Activated T-helper 1 cell treated with anti-CD3 and anti-CD28 coated beads, Interleukin-12 subunit alpha, Interleukin-12 subunit beta, Interleukin-2, Interleukin-4 antibody, amounts not matched to agents 30 ng/mL and 10 ng/mL and 1 ng/mL, durations not matched to agents 14 hours and 24 hours and 36 hours (primary cell): ENCODE data around the gene ZNF416. TPM values are rescaled to one million over a fixed set of nuclear protein-coding genes. Genes with fewer than 3 reads are reported as not detected.

Source experiments
- DNase-seq: peaks from one replicate; pipeline ENCODE4 v3.0.0; 2021; ENCODE audit warnings: low spot score
- H3K27ac Mint-ChIP-seq: one replicate; pipeline ENCODE4 v1.8.0; 2021; ENCODE audit warnings: mild to moderate bottlenecking, mixed read lengths
- H3K27me3 Mint-ChIP-seq: one replicate; pipeline ENCODE4 v1.8.0; 2022; ENCODE audit warnings: mild to moderate bottlenecking, moderate library complexity, mixed read lengths; ENCODE audit not compliant: insufficient read depth
- H3K36me3 Mint-ChIP-seq: one replicate; pipeline ENCODE4 v1.8.0; 2021; ENCODE audit warnings: low read depth, mixed read lengths
- H3K4me1 Mint-ChIP-seq: one replicate; pipeline ENCODE4 v1.8.0; 2021; ENCODE audit warnings: low read depth, mixed read lengths
- H3K4me3 Mint-ChIP-seq: one replicate; pipeline ENCODE4 v1.8.0; 2021; ENCODE audit warnings: mild to moderate bottlenecking, moderate library complexity, mixed read lengths
- H3K9me3 Mint-ChIP-seq: one replicate; pipeline ENCODE4 v1.8.0; 2021; ENCODE audit warnings: mixed read lengths
- intact Hi-C: fragments of 100-400 bp; cut with micrococcal nuclease; formaldehyde crosslinking; loops from one replicate; pipeline ENCODE4 v1.15.1; 2024
- total RNA-seq: library from RNA; stranded (reverse); gene quantifications from 2 replicates; pipeline ENCODE4 v1.2.3, GENCODE V29; 2022

Gene ZNF416
- total RNA-seq, 1 donor from 2014 or later = 3.2 TPM

DNA sequence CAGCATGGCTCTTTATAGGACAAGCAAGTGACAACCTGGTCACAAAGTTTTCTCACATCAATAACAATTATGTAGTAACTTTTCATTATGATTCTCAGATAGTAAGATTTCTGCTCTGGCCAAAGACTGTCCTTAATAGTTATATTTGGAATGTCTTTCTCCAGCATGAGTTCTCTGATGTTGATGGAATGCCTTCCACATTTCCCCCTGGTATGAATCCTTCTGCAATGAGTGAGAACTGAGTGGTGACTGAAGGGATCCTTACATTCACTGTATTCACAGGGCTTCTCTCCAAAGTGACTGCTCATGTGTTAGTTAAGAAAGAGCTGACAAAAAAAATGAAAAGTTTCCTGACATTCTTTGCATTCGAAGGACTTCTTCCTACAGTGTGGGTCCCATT, 32.2 kb downstream of the ZNF416 start:
- Mint-ChIP-seq H3K27ac (no peak overlapping the region), H3K4me1 (no peaks in the 10 kb centered on the region), H3K4me3 (no peak overlapping the region), H3K9me3 (peaks cover 75% of the 10 kb centered on the region), H3K27me3 (no peaks in the 10 kb centered on the region), H3K36me3 (peaks cover 84% of the 10 kb centered on the region)
- intact Hi-C loops = no loop called here
- DNase-seq = no peak

- DNase-seq = no peak
- Mint-ChIP-seq H3K36me3 (peaks cover 83% of the 10 kb centered on the region), H3K27ac (no peak overlapping the region), H3K4me3 (no peak overlapping the region), H3K27me3 (no peaks in the 10 kb centered on the region), H3K9me3 (peaks cover 94% of the 10 kb centered on the region), H3K4me1 (no peaks in the 10 kb centered on the region)
- intact Hi-C loops = no loop called here
These were observed 40.7 kb downstream of the ZNF416 start for GRCh38 chr19:57537953-57538547.

DNA sequence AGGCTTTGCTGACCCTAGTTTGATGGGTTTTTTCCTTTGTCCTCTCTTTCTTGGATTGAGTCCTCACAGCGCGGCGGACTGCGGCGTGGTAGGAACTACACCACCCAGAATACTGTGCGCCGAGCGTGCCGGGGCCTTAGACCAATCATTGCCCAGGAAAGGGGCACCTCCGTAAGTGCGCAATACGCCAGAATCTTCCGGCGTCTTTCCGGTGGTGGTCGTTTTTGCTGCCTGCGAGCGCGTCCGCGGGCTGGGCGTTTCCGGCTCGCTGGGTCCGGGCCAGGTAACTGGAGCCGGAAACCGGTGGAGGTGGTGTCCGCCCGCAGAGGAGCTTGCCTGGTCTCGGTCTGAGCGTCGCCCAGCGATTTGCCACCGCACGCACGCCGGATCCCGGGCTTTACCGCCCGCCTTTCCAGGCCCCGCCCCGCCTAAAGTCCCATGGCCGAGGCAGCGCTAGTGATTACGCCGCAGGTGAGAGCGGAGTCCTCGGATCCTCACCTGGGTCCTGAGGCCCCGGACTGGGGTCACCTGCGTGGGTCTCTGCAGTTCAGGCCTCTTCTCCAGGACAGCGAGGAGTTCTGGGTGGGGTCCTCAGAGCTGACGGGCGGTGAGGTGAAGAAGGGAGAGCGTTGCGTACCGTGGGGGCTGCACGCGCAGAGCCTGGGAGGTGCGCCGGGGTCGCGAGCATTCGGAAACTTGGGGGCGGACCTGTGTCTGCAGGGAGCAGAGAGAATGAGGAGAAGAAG, 51.4 kb downstream of the ZNF416 start, which contains the start of gene ZNF549:
TSS of gene ZNF549 (plus strand) at position 221 of the 746 bp plus-strand sequence. CDS start at position 439, 218 bp downstream.
- peaks cover 20% of the 10 kb centered on the region for H3K4me1 Mint-ChIP-seq
- intact Hi-C loops = loop anchor here (1.0 to 5.0 kb wide), 11 partner anchors 28 to 778 kb away; partner anchors contain the start of genes ERVK3-1, ZNF17, ZNF304 and ZNF416
- peaks cover 22% of the 10 kb centered on the region for H3K36me3 Mint-ChIP-seq
- DNase-seq = peak; percentile 85
- peaks cover 73% of the 10 kb centered on the region for H3K9me3 Mint-ChIP-seq
- peaks cover 2% of the 10 kb centered on the region for H3K27me3 Mint-ChIP-seq
- peak within 1 kb of the TSS; percentile 76 for H3K27ac Mint-ChIP-seq
- peak within 1 kb of the TSS; percentile 93 for H3K4me3 Mint-ChIP-seq

Other genes with a start within 250 kb of the ZNF416 start
- gene ZNF304, start 227.6 kb downstream of the ZNF416 start, total RNA-seq = 6.1 and 6.6 TPM in 2 replicates
- 3.8 and 4.7 TPM in 2 replicates for gene TRAPPC2B, start 215.4 kb downstream of the ZNF416 start, total RNA-seq
- 0.69 and 0.93 TPM in 2 replicates for gene ZNF547, start 215.4 kb downstream of the ZNF416 start, total RNA-seq
- gene ZNF548, start 189.1 kb downstream of the ZNF416 start, total RNA-seq = 11.3 and 12.1 TPM in 2 replicates
- gene ZNF17, start 167.8 kb downstream of the ZNF416 start, total RNA-seq = 7.9 and 11.0 TPM in 2 replicates
- 21.5 and 22.0 TPM in 2 replicates for gene ZNF749, start 143.6 kb downstream of the ZNF416 start, total RNA-seq
- not detected in 2 replicates for gene VN1R1, start 121.8 kb downstream of the ZNF416 start, total RNA-seq
- 1.5 and 2.4 TPM in 2 replicates for gene ZNF772, start 101.3 kb downstream of the ZNF416 start, total RNA-seq
- 3.7 and 5.1 TPM in 2 replicates for gene ZNF419, start 91.2 kb downstream of the ZNF416 start, total RNA-seq
- 5.0 and 5.8 TPM in 2 replicates for gene ZNF773, start 79.0 kb downstream of the ZNF416 start, total RNA-seq
- gene ZNF549, start 51.6 kb downstream of the ZNF416 start, total RNA-seq = 3.6 and 4.2 TPM in 2 replicates
- gene ZNF550, start 19.0 kb downstream of the ZNF416 start, total RNA-seq = 7.2 and 7.5 TPM in 2 replicates
- gene ZIK1, start 5.2 kb upstream of the ZNF416 start, total RNA-seq = 3.9 and 4.0 TPM in 2 replicates
- gene ZNF530, start 21.0 kb upstream of the ZNF416 start, total RNA-seq = 5.4 and 7.3 TPM in 2 replicates
- gene ZNF134, start 35.3 kb upstream of the ZNF416 start, total RNA-seq = 8.4 and 9.4 TPM in 2 replicates
- gene ZNF211, start 54.3 kb upstream of the ZNF416 start, total RNA-seq = 8.3 and 8.4 TPM in 2 replicates
- not detected in 2 replicates for gene ZSCAN4, start 90.0 kb upstream of the ZNF416 start, total RNA-seq
- gene ZNF551, start 103.1 kb upstream of the ZNF416 start, total RNA-seq = 9.6 and 11.1 TPM in 2 replicates
- 4.6 and 4.7 TPM in 2 replicates for gene ZNF154, start 130.3 kb upstream of the ZNF416 start, total RNA-seq
- gene ZNF671, start 148.7 kb upstream of the ZNF416 start, total RNA-seq = 4.9 and 5.5 TPM in 2 replicates
- 6.8 and 6.9 TPM in 2 replicates for gene ZNF776, start 167.9 kb upstream of the ZNF416 start, total RNA-seq
- gene ZNF586, start 190.8 kb upstream of the ZNF416 start, total RNA-seq = 13.6 and 13.8 TPM in 2 replicates
- 9.0 and 10.7 TPM in 2 replicates for gene ZNF552, start 236.0 kb upstream of the ZNF416 start, total RNA-seq